K562 (cell line): Measurements from ENCODE around the gene CERS5. TPM values are rescaled to one million over a fixed set of nuclear protein-coding genes. Genes with fewer than 3 reads are reported as not detected.

Experiments used
- CBX8 ChIP-seq: fragments of 200-600 bp; sonication (generic); IDR thresholded peaks from 2 replicates; pipeline ENCODE4 v1.6.1; 2012; ENCODE audit warnings: borderline replicate concordance, mixed run types, low read depth, mild to moderate bottlenecking, moderate library complexity, mixed read lengths, low read length, control low read depth, inconsistent platforms; ENCODE audit not compliant: poor library complexity, severe bottlenecking; ENCODE audit errors: extremely low read depth
- CTBP1 ChIP-seq: fragments of 450-650 bp; IDR thresholded peaks from 2 replicates; pipeline ENCODE4 v1.6.1; 2016; ENCODE audit warnings: borderline replicate concordance
- CTCF ChIP-seq, 3 experiments: IDR thresholded peaks in 2 of 3; conservative IDR thresholded peaks in 1 of 3; 2 replicates each; pipeline ENCODE4 v1.5.1; 2011 to 2012; ENCODE audit warnings: low read length in 3 of 3, mild to moderate bottlenecking in 3 of 3, control low read depth in 2 of 3, improper control_type of control experiment in 1 of 3, inconsistent platforms in 1 of 3, low read depth in 1 of 3, mixed read lengths in 1 of 3, moderate library complexity in 1 of 3; ENCODE audit not compliant: insufficient read depth in 2 of 3
- DACH1 ChIP-seq: fragments of 450-650 bp; IDR thresholded peaks from 2 replicates; pipeline ENCODE4 v1.6.1; 2018; ENCODE audit not compliant: partially characterized antibody
- E2F3 ChIP-seq: fragments of 250-450 bp; sonication (Bioruptor Pico); IDR thresholded peaks from 2 replicates; pipeline ENCODE4 v1.4.0; 2020; ENCODE audit warnings: mild to moderate bottlenecking
- EGR1 ChIP-seq: fragments of 450-650 bp; conservative IDR thresholded peaks from 2 replicates; pipeline ENCODE4 v1.6.1; 2017; ENCODE audit warnings: mild to moderate bottlenecking
- ETV6 ChIP-seq, 3 experiments: fragments of 150-350 bp in 1 of 3; sonication (generic) in 1 of 3; formaldehyde crosslinking in 1 of 3; IDR thresholded peaks; 2 replicates each; pipeline versions ENCODE4 v1.6.1 to v1.8.0; 2014 to 2022; ENCODE audit warnings: borderline replicate concordance in 2 of 3, low read depth in 2 of 3, antibody characterized with exemption in 1 of 3, low read length in 1 of 3, mild to moderate bottlenecking in 1 of 3, missing genetic modification reagents in 1 of 3
- MYNN ChIP-seq, 2 experiments: sonication (generic); formaldehyde crosslinking in 1 of 2; IDR thresholded peaks; 2 replicates each; pipeline versions ENCODE4 v1.5.0 to v1.6.1; 2016 to 2020; ENCODE audit warnings: antibody characterized with exemption in 1 of 2, missing genetic modification reagents in 1 of 2
- NR2C2 ChIP-seq, 2 experiments: fragments of 200-800 bp in 1 of 2; sonication (Bioruptor generic) in 1 of 2; sonication (generic) in 1 of 2; formaldehyde crosslinking in 1 of 2; IDR thresholded peaks; 2 replicates each; pipeline versions ENCODE4 v1.6.1 to v1.8.0; 2016 to 2022; ENCODE audit warnings: mild to moderate bottlenecking in 1 of 2, missing compliant biosample characterization in 1 of 2, missing genetic modification characterization in 1 of 2, missing genetic modification reagents in 1 of 2
- POLR2G ChIP-seq: fragments of 200-400 bp; formaldehyde crosslinking; IDR thresholded peaks from 2 replicates; pipeline ENCODE4 v1.6.1; 2017; ENCODE audit warnings: low read depth, mild to moderate bottlenecking, antibody characterized with exemption, low read length, moderate library complexity
- RBM14 ChIP-seq: fragments of 200-400 bp; formaldehyde crosslinking; IDR thresholded peaks from 2 replicates; pipeline ENCODE4 v1.6.1; 2018; ENCODE audit warnings: low read depth, mild to moderate bottlenecking, low read length, moderate library complexity, borderline replicate concordance; ENCODE audit not compliant: insufficient read depth
- RBM34 ChIP-seq: fragments of 200-400 bp; formaldehyde crosslinking; IDR thresholded peaks from 2 replicates; pipeline ENCODE4 v1.6.1; 2018; ENCODE audit warnings: low read length, borderline replicate concordance; ENCODE audit not compliant: insufficient read depth
- SUPT5H ChIP-seq: fragments of 450-650 bp; IDR thresholded peaks from 2 replicates; pipeline ENCODE4 v1.6.1; 2016
- TAF1 ChIP-seq: IDR thresholded peaks from 2 replicates; pipeline ENCODE4 v1.6.1; 2011; ENCODE audit warnings: mild to moderate bottlenecking, low read length, moderate library complexity; ENCODE audit not compliant: insufficient read depth, control insufficient read depth, severe bottlenecking; ENCODE audit errors: extremely low read depth
- ZBTB2 ChIP-seq: fragments of 450-650 bp; IDR thresholded peaks from 2 replicates; pipeline ENCODE4 v1.6.1; 2016; ENCODE audit warnings: antibody characterized with exemption
- ZFP30 ChIP-seq: fragments of 250-450 bp; sonication (Bioruptor Pico); IDR thresholded peaks from 2 replicates; pipeline ENCODE4 v1.8.0; 2022; ENCODE audit warnings: moderate library complexity, mild to moderate bottlenecking, inconsistent platforms, borderline replicate concordance
- polyA plus RNA-seq, 8 experiments: library from polyadenylated mRNA; depleted of rRNA in 4 of 8; stranded (reverse) in 5 of 8; unstranded in 3 of 8; fragments of >200 nt; fragmentation: Nextera tagmentation in 2 of 8; fragmentation: Illumina TruSeq in 1 of 8; extraction: Ambion mirVana in 2 of 8; extraction: Trizol in 1 of 8; gene quantifications; 2 replicates each; pipeline versions ENCODE4 v1.2.1 to v1.2.3, GENCODE V29; 2011 to 2014; ENCODE audit warnings: inconsistent platforms in 1 of 8, missing spikeins in 1 of 8
- total RNA-seq, 7 experiments: library from RNA; depleted of rRNA in 6 of 7; stranded (reverse); fragments of >200 nt in 6 of 7; fragmentation: Illumina TruSeq in 2 of 7; extraction: Trizol in 2 of 7; gene quantifications; 2 replicates each; pipeline versions ENCODE4 v1.2.1 to v1.2.3, GENCODE V29; 2011 to 2021; ENCODE audit warnings: low replicate concordance in 1 of 7

CERS5 gene
- total and polyA plus RNA-seq, 9 of the 15 experiments (the other 6 are each of a cell fraction or from before 2014, with no cell fraction given): 6.1 to 47.5 (median 17.8) TPM

GRCh38 chr12:50167049-50167828 lies at the start of gene CERS5 (continued):
- TF ChIP-seq ZBTB2 (0 out of 2 replicates have a peak, but pooled peaks have one; percentile 15), SUPT5H (peak; percentile 72), POLR2G (peak; percentile 95), MYNN (IDR thresholded peaks at IDR 0.05) (no peak), MYNN (CRISPR knock-in tag; IDR thresholded peaks at IDR 0.05) (no peak), ETV6 (IDR thresholded peaks at IDR 0.05; ENCODE audit: borderline replicate concordance in 1 of 2, low read depth in 2 of 2, low read length in 1 of 2) (no peak), ETV6 (CRISPR knock-in tag; IDR thresholded peaks at IDR 0.05; ENCODE audit: borderline replicate concordance) (0 out of 2 replicates have a peak, but pooled peaks have one; percentile 24), E2F3 (CRISPR knock-in tag) (peak; percentile 68; the same call in 1 of the 2 replicates), DACH1 (peak; percentile 59), RBM34 (no peak), CTCF (IDR thresholded peaks at IDR 0.05 in 2 of 3, conservative IDR thresholded peaks at IDR 0.05 in 1 of 3; ENCODE audit: insufficient read depth in 2 of 3, low read depth in 1 of 3, low read length in 3 of 3) (peak in 2 of 3 experiments; percentile 31 to 49; a peak in 3 of 6 replicates), ZFP30 (CRISPR knock-in tag) (peak; percentile 81; the same call in 1 of the 2 replicates), EGR1 (peak; percentile 50), CBX8 (no peak), CTBP1 (peak; percentile 82), RBM14 (no peak), NR2C2 (CRISPR knock-in tag; IDR thresholded peaks at IDR 0.05) (0 out of 2 replicates have a peak, but pooled peaks have one; percentile 16), NR2C2 (tag; IDR thresholded peaks at IDR 0.05) (no peak), TAF1 (peak; percentile 44)
